ENCODE measurements around the gene PTPRN2.

Gene PTPRN2

DNA sequence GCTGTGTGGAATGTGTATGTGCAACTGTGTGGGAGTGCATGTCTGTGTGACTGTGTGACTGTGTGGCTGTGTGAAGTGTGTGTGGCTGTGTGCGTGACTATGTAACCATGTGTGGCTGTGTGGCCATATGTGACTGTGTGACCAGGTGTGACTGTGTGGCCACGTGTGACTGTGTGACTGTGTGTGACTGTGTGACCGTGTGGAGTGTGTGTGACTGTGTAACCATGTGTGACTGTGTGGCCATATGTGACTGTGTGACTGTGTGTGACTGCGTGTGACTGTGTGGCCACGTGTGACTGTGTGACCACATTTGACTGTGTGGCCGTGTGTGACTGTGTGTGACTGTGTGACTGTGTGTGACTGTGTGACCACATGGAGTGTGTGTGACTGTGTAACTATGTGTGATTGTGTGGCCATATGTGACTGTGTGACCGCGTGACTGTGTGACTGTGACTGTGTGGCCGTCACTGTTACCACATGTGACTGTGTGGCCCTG is 747.9 kb downstream of the PTPRN2 start:
- no peak for ATAC-seq (replicated peaks)
- H3K36me3 Mint-ChIP-seq (ENCODE audit: insufficient read depth) = no peaks in the 10 kb centered on the region
- H3K27ac Mint-ChIP-seq = no peak overlapping the region

DNA sequence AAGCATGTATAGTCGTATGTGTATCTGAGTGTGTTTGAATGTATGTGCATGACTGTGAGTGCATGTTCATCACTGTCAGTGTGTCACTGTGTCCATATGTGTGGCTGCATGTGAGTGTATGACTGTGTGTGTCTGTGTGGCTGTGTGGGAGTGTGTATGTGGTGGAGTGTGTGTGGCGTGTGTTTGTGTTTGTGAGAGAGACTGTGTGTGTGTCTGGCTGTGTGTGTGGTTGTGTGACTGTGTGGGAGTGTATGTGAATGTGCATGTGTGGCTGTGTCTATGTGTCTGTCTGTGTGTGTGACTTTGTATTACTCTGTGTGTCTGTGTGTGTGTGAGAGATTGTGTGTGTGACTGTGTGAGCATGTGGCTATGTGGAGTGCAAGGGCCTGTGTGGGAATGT is 748.4 kb downstream of the PTPRN2 start:
- Mint-ChIP-seq H3K36me3 (ENCODE audit: insufficient read depth) (no peaks in the 10 kb centered on the region), H3K4me3 (no peak overlapping the region), H3K4me1 (ENCODE audit: low read depth in 2 of 2) (no peaks in the 10 kb centered on the region), H3K9me3 (no peaks in the 10 kb centered on the region), H3K27ac (no peak overlapping the region), H3K27me3 (peaks cover 12% of the 10 kb centered on the region in 2 donors)
- ATAC-seq (replicated peaks) = no peak
- no peak for DNase-seq

More for the DNA sequence above, 747.9 kb downstream of the PTPRN2 start:
- Mint-ChIP-seq H3K4me3 (no peak overlapping the region), H3K27me3 (peaks cover 17% of the 10 kb centered on the region in 2 donors), H3K4me1 (ENCODE audit: low read depth in 2 of 2) (no peaks in the 10 kb centered on the region), H3K9me3 (no peaks in the 10 kb centered on the region)
- DNase-seq = no peak

DNA sequence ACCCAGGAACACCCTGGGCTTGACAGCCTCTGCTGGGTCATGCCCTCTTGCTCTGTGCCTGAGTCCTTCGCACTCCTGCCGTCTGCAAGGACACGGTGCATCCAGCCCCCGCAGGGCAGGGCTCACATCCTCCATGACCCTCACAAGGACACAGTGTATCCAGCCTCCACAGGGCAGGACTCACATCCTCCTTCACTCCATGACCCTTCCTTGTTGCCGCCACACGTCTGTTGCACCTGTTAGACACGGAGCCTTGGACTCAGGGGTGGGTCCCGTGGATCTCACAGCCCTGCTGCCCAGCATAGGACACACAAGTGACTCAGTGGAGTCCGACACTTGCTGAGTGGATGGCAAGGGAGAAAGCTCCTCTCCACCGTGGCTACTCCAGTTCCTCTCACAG is 750.1 kb downstream of the PTPRN2 start:
- H3K27me3 Mint-ChIP-seq = no peaks in the 10 kb centered on the region
- H3K27ac Mint-ChIP-seq = no peak overlapping the region
- no peaks in the 10 kb centered on the region for H3K9me3 Mint-ChIP-seq
- DNase-seq (no peak), ATAC-seq (replicated peaks) (no peak)
- no peak overlapping the region for H3K4me3 Mint-ChIP-seq
- no peaks in the 10 kb centered on the region for H3K4me1 Mint-ChIP-seq (ENCODE audit: low read depth in 2 of 2)
- H3K36me3 Mint-ChIP-seq (ENCODE audit: insufficient read depth) = no peaks in the 10 kb centered on the region

DNA sequence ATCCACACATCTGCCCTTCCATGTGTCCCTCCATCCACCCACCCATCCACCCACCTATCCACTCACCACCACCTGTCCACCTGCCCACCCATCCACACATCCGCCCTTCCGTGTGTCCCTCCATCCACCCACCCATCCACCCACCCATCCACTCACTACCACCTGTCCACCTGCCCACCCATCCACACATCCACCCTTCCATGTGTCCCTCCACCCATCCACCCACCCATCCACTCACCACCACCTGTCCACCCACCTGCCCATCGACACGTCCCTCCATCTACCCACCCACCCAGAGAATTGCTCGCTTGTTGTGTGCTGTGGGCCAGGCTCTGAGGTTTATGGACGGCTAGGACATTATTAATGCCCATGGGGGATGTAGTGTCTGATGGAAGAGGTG is 750.6 kb downstream of the PTPRN2 start:
- DNase-seq (no peak), ATAC-seq (replicated peaks) (no peak)
- H3K9me3 Mint-ChIP-seq = no peaks in the 10 kb centered on the region
- H3K27ac Mint-ChIP-seq = no peak overlapping the region
- no peaks in the 10 kb centered on the region for H3K4me1 Mint-ChIP-seq (ENCODE audit: low read depth in 2 of 2)
- no peaks in the 10 kb centered on the region for H3K27me3 Mint-ChIP-seq
- H3K36me3 Mint-ChIP-seq (ENCODE audit: insufficient read depth) = no peaks in the 10 kb centered on the region
- H3K4me3 Mint-ChIP-seq = no peak overlapping the region

DNA sequence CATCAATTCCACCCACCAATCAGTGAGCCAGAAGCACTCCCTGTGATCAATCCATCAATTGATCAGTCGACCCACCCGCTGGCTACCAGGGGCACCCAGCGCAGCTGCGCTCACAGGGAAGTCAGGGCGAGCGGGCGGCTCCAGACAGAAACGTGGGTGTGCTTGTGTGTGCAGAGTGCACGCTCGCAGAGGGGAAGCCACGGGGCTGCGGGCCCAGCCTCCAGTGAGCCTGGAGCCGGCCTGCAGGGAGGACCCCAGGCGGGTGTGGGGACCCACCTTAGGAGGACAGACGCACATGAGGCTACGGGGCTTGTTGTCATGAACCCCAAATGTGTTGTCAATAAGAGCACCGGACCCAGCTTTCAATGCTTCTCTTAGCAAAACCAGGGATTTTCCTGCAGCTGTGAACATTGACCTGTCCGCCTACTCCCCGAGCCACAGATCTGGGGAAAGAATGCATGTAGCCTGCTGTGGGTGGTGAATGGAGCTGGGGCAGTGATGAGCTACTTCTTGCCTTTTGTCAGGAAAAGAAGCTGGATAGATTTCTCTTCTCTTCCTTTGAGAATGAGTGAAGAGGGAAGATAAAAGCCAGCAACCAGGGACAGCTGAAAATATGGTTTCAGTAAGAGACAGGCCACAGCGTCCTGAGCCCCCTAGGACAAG is 753.0 kb downstream of the PTPRN2 start:
- Mint-ChIP-seq H3K9me3 (no peaks in the 10 kb centered on the region), H3K36me3 (ENCODE audit: insufficient read depth) (no peaks in the 10 kb centered on the region), H3K27me3 (no peaks in the 10 kb centered on the region), H3K4me1 (ENCODE audit: low read depth in 2 of 2) (no peaks in the 10 kb centered on the region), H3K27ac (no peak overlapping the region), H3K4me3 (no peak overlapping the region)
- no peak for DNase-seq
- ATAC-seq (replicated peaks) = no peak

DNA sequence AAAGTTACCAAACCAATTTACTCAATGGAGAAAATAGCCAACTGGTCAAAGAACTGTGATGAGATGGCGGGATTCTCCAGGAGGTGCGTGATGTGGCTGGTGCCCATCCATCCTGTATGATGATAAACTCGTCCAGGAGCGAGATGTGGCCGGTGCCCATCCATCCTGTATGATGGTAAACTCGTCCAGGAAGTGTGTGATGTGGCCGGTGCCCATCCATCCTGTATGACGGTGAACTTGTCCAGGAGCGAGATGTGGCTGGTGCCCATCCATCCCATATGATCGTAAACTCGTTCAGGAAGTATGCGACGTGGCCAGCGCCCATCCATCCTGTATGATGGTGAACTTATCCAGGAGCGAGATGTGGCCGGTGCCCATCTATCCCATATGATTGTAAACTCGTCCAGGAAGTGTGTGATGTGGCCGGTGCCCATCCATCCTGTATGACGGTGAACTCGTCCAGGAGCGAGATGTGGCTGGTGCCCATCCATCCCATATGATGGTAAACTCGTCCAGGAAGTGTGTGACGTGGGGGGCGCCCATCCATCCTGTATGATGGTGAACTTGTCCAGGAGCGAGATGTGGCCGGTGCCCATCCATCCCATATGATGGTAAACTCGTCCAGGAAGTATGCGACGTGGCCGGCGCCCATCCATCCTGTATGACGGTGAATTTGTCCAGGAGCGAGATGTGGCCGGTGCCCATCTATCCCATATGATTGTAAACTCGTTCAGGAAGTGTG is 754.6 kb downstream of the PTPRN2 start:
- ATAC-seq (replicated peaks) = no peak

DNA sequence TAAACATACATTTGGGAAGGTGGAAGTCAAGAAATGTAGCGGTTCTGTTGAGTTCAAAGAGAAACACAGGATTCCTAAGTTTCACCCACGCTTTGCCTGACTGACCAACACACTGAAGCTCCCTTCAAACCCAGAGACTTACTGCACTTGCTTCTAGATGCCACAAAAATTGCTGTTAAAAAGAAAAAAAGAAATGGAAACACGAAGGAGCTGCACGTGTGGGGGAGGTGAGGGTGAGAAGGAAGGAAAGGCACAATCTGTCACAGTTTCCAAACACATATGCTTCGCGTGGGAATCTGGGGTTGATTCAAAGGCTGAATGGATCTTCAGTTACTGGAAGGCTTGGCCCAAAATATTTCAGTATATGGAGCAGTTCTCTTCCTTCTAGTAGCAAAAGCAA is 755.2 kb downstream of the PTPRN2 start:
- no peaks in the 10 kb centered on the region for H3K9me3 Mint-ChIP-seq
- H3K36me3 Mint-ChIP-seq (ENCODE audit: insufficient read depth) = no peaks in the 10 kb centered on the region
- no peak for DNase-seq
- ATAC-seq (replicated peaks) = no peak
- no peaks in the 10 kb centered on the region for H3K27me3 Mint-ChIP-seq
- no peak overlapping the region for H3K27ac Mint-ChIP-seq
- H3K4me3 Mint-ChIP-seq = no peak overlapping the region
- H3K4me1 Mint-ChIP-seq (ENCODE audit: low read depth in 2 of 2) = no peaks in the 10 kb centered on the region

More for the DNA sequence above, 754.6 kb downstream of the PTPRN2 start:
- Mint-ChIP-seq H3K4me1 (ENCODE audit: low read depth in 2 of 2) (no peaks in the 10 kb centered on the region), H3K27me3 (no peaks in the 10 kb centered on the region), H3K36me3 (ENCODE audit: insufficient read depth) (no peaks in the 10 kb centered on the region), H3K27ac (no peak overlapping the region), H3K9me3 (no peaks in the 10 kb centered on the region), H3K4me3 (no peak overlapping the region)
- DNase-seq = no peak

DNA sequence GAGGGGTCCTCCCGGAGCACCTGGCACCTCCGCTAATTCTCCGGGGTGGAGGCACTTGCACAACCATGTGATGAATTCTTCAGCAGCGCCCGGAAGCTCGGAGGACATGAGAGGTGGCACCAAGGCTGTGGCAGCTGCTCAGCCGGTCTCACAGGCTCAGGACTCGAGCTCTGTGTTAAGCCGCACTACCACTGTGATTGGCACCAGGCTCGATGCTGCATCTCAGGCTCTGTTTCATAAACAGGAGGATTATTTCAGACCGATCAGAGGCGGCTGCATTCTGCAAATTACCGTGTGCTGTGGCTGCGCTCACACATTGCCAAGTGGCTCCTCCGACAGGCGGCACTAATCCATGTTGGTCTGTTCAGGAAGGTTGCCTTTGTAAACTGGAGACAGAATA is 755.6 kb downstream of the PTPRN2 start:
- Mint-ChIP-seq H3K36me3 (ENCODE audit: insufficient read depth) (no peaks in the 10 kb centered on the region), H3K27ac (no peak overlapping the region), H3K4me3 (no peak overlapping the region), H3K9me3 (no peaks in the 10 kb centered on the region), H3K27me3 (no peaks in the 10 kb centered on the region), H3K4me1 (ENCODE audit: low read depth in 2 of 2) (no peaks in the 10 kb centered on the region)
- DNase-seq (no peak), ATAC-seq (replicated peaks) (no peak)

DNA sequence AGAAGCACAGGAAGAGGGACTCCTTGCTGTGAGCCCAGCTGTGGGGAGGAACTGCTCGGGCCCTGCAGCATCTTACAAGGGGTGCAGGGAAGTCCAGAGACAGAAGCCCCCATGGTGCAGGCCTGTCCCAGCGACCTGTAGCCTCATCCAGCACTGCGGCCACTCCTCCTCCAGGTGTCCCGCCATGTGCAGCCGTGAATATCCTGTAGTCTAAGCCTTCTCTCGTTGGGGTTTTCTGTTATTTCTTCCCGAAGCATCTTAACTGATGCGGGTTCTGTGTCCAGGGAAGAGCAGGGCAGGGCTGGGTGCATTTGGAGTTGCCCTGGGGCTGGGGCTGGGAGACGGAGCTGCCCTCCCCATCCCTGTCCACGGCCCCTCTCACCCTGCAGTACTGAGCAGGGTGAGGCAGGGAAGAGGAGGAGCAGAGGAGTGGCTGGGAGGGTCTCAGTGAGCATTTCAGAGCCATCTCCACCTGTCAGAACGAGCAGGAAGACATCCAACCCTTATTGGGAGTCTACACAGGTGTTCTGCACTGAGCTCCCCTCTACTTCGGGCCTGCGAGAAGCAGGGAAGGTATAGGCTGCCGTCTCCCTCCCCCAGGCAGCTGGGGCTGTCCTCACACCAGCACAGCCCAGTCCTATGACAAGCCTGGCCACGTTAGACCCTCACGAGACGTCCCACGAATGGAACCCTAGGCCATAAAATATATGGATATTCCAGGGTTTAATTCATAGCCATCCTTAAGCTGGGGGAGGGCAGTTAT is 756.3 kb downstream of the PTPRN2 start:
- H3K27me3 Mint-ChIP-seq = no peaks in the 10 kb centered on the region
- ATAC-seq (replicated peaks) = no peak
- no peaks in the 10 kb centered on the region for H3K36me3 Mint-ChIP-seq (ENCODE audit: insufficient read depth)
- no peaks in the 10 kb centered on the region for H3K4me1 Mint-ChIP-seq (ENCODE audit: low read depth in 2 of 2)
- no peak for DNase-seq
- H3K4me3 Mint-ChIP-seq = no peak overlapping the region
- H3K9me3 Mint-ChIP-seq = no peaks in the 10 kb centered on the region
- H3K27ac Mint-ChIP-seq = no peak overlapping the region

DNA sequence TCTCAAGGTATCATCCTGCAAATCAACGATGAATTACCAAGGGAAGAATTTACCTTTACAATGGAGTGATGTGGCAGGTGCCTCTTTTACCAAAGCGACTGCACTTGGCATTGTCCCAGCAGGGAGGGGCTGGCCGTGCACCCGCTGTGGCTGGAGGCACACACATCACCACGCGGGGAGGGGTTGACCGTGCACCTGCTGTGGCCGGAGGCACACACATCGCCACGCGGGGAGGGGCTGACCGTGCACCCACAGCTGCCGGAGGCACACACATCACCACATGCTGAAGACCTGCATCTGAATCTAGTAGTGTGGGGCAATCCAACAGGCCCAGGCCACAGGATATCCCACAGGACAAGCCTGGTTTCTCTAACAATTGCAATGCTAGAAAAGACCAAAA is 757.3 kb downstream of the PTPRN2 start:
- ATAC-seq (replicated peaks) (no peak), DNase-seq (no peak)
- H3K4me3 Mint-ChIP-seq = no peak overlapping the region
- H3K27ac Mint-ChIP-seq = no peak overlapping the region
- no peaks in the 10 kb centered on the region for H3K27me3 Mint-ChIP-seq
- no peaks in the 10 kb centered on the region for H3K36me3 Mint-ChIP-seq (ENCODE audit: insufficient read depth)
- no peaks in the 10 kb centered on the region for H3K9me3 Mint-ChIP-seq
- H3K4me1 Mint-ChIP-seq (ENCODE audit: low read depth in 2 of 2) = no peaks in the 10 kb centered on the region

DNA sequence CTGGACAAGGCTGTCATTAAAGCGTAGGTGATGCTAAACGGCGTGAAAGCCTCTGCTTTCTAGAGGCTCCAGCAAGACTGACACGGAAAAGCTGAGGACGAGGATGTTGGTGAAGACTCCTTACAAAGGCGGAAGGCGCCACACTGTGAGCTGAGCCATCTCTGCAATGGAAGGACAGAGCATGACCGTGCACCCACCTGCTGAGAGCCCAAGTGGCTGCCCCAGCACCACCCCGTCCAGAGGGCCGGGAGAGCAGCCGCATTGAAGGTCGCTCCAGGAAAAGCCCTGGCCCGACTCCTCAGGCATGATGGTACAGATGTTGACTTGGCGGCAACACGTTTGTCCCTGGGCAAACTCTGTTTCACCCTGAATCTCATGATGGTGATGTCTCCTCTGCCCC is 758.1 kb downstream of the PTPRN2 start:
- no peak for ATAC-seq (replicated peaks)
- no peak for DNase-seq
- H3K27me3 Mint-ChIP-seq = no peaks in the 10 kb centered on the region
- no peaks in the 10 kb centered on the region for H3K9me3 Mint-ChIP-seq
- H3K27ac Mint-ChIP-seq = no peak overlapping the region
- H3K4me1 Mint-ChIP-seq (ENCODE audit: low read depth in 2 of 2) = no peaks in the 10 kb centered on the region
- H3K36me3 Mint-ChIP-seq (ENCODE audit: insufficient read depth) = no peaks in the 10 kb centered on the region
- no peak overlapping the region for H3K4me3 Mint-ChIP-seq

DNA sequence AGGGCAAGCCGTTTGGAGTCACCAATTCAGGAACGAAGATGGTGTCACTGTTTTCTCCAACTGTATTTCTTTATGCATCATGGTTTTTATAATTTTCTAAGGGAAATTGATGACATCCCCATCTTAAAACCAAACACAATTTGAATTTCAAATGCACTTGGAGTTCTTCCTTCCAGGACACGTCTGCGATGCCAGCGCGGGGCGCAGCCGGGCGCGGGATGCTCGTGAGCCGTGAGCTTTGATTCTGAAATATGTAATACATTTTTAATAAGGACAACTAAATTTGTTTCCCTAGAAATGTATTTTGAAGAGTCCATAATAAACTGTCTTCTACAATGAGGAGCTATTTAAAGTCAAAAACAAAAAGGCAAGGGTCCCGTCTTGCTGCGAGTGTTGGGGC is 758.7 kb downstream of the PTPRN2 start:
- Mint-ChIP-seq H3K36me3 (ENCODE audit: insufficient read depth) (no peaks in the 10 kb centered on the region), H3K4me3 (no peak overlapping the region)

DNA sequence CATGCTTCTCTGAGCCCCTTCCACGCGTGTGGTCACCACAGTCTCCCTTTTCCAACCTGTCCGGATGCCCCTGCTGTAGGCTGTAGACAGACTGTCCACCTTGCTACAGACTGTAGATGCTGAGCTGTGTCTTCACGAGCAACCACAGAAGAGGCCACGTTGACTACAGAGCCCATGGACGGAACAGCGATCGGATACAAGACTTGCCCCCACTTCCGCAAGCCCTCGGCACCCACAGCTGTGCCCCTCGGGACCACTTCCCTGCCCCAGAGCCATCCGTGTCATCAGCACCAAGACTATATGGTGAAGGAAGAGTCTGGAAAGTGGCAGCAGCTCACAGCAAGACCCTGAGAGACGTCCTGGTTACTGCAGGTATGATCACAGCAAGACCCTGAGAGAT is 759.4 kb downstream of the PTPRN2 start:
- Mint-ChIP-seq H3K27ac (no peak overlapping the region), H3K36me3 (ENCODE audit: insufficient read depth) (no peaks in the 10 kb centered on the region), H3K4me3 (no peak overlapping the region), H3K27me3 (no peaks in the 10 kb centered on the region), H3K9me3 (no peaks in the 10 kb centered on the region), H3K4me1 (ENCODE audit: low read depth in 2 of 2) (no peaks in the 10 kb centered on the region)
- DNase-seq (no peak), ATAC-seq (replicated peaks) (no peak)

More for the DNA sequence above, 758.7 kb downstream of the PTPRN2 start:
- DNase-seq (no peak), ATAC-seq (replicated peaks) (no peak)
- Mint-ChIP-seq H3K9me3 (no peaks in the 10 kb centered on the region), H3K27ac (no peak overlapping the region), H3K27me3 (no peaks in the 10 kb centered on the region), H3K4me1 (ENCODE audit: low read depth in 2 of 2) (no peaks in the 10 kb centered on the region)

DNA sequence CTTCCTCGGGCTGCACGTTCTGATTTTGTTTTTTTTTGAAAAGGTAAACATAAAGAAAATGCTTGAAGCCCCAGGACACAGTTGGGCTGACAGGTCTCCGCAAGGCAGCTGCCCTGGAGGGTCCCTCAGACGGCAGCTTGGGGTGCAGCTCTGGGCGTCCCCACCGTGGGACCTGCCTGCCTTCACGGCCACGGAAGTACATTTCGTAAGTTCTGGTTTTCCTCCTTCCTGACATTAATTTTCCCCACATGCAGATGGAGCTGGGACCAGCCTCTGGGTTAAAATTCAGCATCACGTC is 759.8 kb downstream of the PTPRN2 start:
- Mint-ChIP-seq H3K9me3 (no peaks in the 10 kb centered on the region), H3K27me3 (no peaks in the 10 kb centered on the region), H3K36me3 (ENCODE audit: insufficient read depth) (no peaks in the 10 kb centered on the region), H3K4me1 (ENCODE audit: low read depth in 2 of 2) (no peaks in the 10 kb centered on the region), H3K4me3 (no peak overlapping the region), H3K27ac (no peak overlapping the region)
- ATAC-seq (replicated peaks) = no peak
- no peak for DNase-seq

Data from effector memory CD8-positive, alpha-beta T cell (primary cell).